GM23338 (cell line): ENCODE data around the gene ANO10. TPM values are rescaled to one million over a fixed set of nuclear protein-coding genes. Genes with fewer than 3 reads are reported as not detected.

Experiments used
- ATAC-seq: fragments of 200-7000 bp; cut with Tn5 transposase; 3 replicates; pipeline ENCODE4 v1.9.1; 2020
- DNase-seq: peaks from one replicate; pipeline ENCODE4 v3.0.0-alpha.2; 2015; ENCODE audit warnings: low spot score
- H2AFZ ChIP-seq: fragments of 200-600 bp; sonication (generic); 2 replicates; pipeline ENCODE4 v1.8.0; 2016; ENCODE audit warnings: antibody characterized with exemption, mild to moderate bottlenecking, moderate library complexity
- H3F3A ChIP-seq: fragments of 200-600 bp; sonication (generic); replicated peaks from 2 replicates; pipeline ENCODE4 v1.8.0; 2017; ENCODE audit warnings: antibody characterized with exemption, mixed run types, low read depth
- H3K27ac ChIP-seq: fragments of 200-600 bp; sonication (generic); 2 replicates; pipeline ENCODE4 v1.6.1; 2016; ENCODE audit warnings: low read depth
- H3K27me3 ChIP-seq: fragments of 200-600 bp; sonication (generic); 2 replicates; pipeline ENCODE4 v1.8.0; 2016; ENCODE audit warnings: mild to moderate bottlenecking, mixed run types, moderate library complexity; ENCODE audit not compliant: insufficient read depth
- H3K36me3 ChIP-seq: fragments of 200-600 bp; sonication (generic); 2 replicates; pipeline ENCODE4 v1.8.0; 2016; ENCODE audit warnings: mild to moderate bottlenecking; ENCODE audit not compliant: insufficient read depth
- H3K4me1 ChIP-seq: fragments of 200-600 bp; sonication (generic); 2 replicates; pipeline ENCODE4 v1.8.0; 2016; ENCODE audit warnings: mild to moderate bottlenecking, moderate library complexity; ENCODE audit not compliant: insufficient read depth
- H3K4me2 ChIP-seq: fragments of 200-600 bp; sonication (generic); 2 replicates; pipeline ENCODE4 v1.7.1; 2017; ENCODE audit warnings: mixed run types
- H3K4me3 ChIP-seq: fragments of 200-600 bp; sonication (generic); 2 replicates; pipeline ENCODE4 v1.6.1; 2016; ENCODE audit warnings: mixed run types
- H3K79me2 ChIP-seq: fragments of 200-600 bp; sonication (generic); replicated peaks from 2 replicates; pipeline ENCODE4 v1.8.0; 2017; ENCODE audit warnings: mild to moderate bottlenecking; ENCODE audit not compliant: insufficient read depth
- H3K9me2 ChIP-seq: fragments of 200-600 bp; sonication (generic); 2 replicates; pipeline ENCODE4 v1.8.0; 2017; ENCODE audit not compliant: insufficient read depth
- H4K20me1 ChIP-seq: fragments of 200-600 bp; sonication (generic); replicated peaks from 2 replicates; pipeline ENCODE4 v1.8.0; 2017; ENCODE audit warnings: mild to moderate bottlenecking; ENCODE audit not compliant: insufficient read depth
- H3K27ac Mint-ChIP-seq: 2 replicates; pipeline ENCODE4 v1.8.0; 2020; ENCODE audit warnings: inconsistent platforms, mild to moderate bottlenecking, moderate library complexity, mixed read lengths
- H3K27me3 Mint-ChIP-seq: 3 replicates; pipeline ENCODE4 v1.8.0; 2022; ENCODE audit warnings: low read depth, mild to moderate bottlenecking, moderate library complexity, mixed read lengths, inconsistent platforms; ENCODE audit not compliant: insufficient read depth, poor library complexity
- H3K36me3 Mint-ChIP-seq: 3 replicates; pipeline ENCODE4 v1.8.0; 2021; ENCODE audit warnings: low read depth, mild to moderate bottlenecking, inconsistent platforms, moderate library complexity, mixed read lengths
- H3K4me1 Mint-ChIP-seq: 3 replicates; pipeline ENCODE4 v1.8.0; 2020; ENCODE audit warnings: mild to moderate bottlenecking, inconsistent platforms, mixed read lengths
- H3K4me3 Mint-ChIP-seq: 3 replicates; pipeline ENCODE4 v1.8.0; 2021; ENCODE audit warnings: moderate library complexity, mild to moderate bottlenecking, inconsistent platforms, mixed read lengths
- H3K9me3 Mint-ChIP-seq: 3 replicates; pipeline ENCODE4 v1.8.0; 2020; ENCODE audit warnings: moderate library complexity, mild to moderate bottlenecking, inconsistent platforms, mixed read lengths
- CTCF ChIP-seq, 2 experiments: fragments of 200-600 bp in 1 of 2; sonication (generic) in 1 of 2; conservative IDR thresholded peaks; 2 replicates each; pipeline versions ENCODE4 v1.5.1 to v1.6.1; 2016 to 2017; ENCODE audit warnings: antibody characterized with exemption in 2 of 2, low read depth in 2 of 2, mild to moderate bottlenecking in 2 of 2, moderate library complexity in 1 of 2
- ETS1 ChIP-seq: IDR thresholded peaks from 2 replicates; pipeline ENCODE4 v1.6.1; 2016; ENCODE audit warnings: antibody characterized with exemption
- EZH2 ChIP-seq: fragments of 200-600 bp; sonication (generic); IDR thresholded peaks from one replicate; pipeline ENCODE4 v1.8.0; 2017; ENCODE audit warnings: antibody characterized with exemption, mild to moderate bottlenecking, low read depth; ENCODE audit not compliant: unreplicated experiment
- EZH2phosphoT487 ChIP-seq: fragments of 200-600 bp; sonication (generic); IDR thresholded peaks from one replicate; pipeline ENCODE4 v1.8.1; 2018; ENCODE audit warnings: antibody characterized with exemption; ENCODE audit not compliant: unreplicated experiment
- JUNB ChIP-seq: IDR thresholded peaks from one replicate; pipeline ENCODE4 v1.6.1; 2016; ENCODE audit warnings: antibody characterized with exemption; ENCODE audit not compliant: unreplicated experiment
- NANOG ChIP-seq: IDR thresholded peaks from 2 replicates; pipeline ENCODE4 v1.6.1; 2016; ENCODE audit warnings: antibody characterized with exemption, borderline replicate concordance
- POLR2AphosphoS5 ChIP-seq: IDR thresholded peaks from 2 replicates; pipeline ENCODE4 v1.6.1; 2016; ENCODE audit warnings: antibody characterized with exemption, low read depth
- STAT1 ChIP-seq: IDR thresholded peaks from one replicate; pipeline ENCODE4 v1.6.1; 2016; ENCODE audit warnings: antibody characterized with exemption; ENCODE audit not compliant: unreplicated experiment
- ZNF462 ChIP-seq: fragments of 250-450 bp; sonication (Bioruptor Pico); IDR thresholded peaks from 2 replicates; pipeline ENCODE4 v1.5.0; 2020; ENCODE audit warnings: mild to moderate bottlenecking, moderate library complexity
- polyA plus RNA-seq: library from polyadenylated mRNA; unstranded; fragments of >200 nt; fragmentation: Nextera tagmentation; extraction: Ambion mirVana; gene quantifications from 2 replicates; pipeline ENCODE4 v1.2.1, GENCODE V29; 2016
- total RNA-seq: library from RNA; depleted of rRNA; stranded (reverse); fragments of >200 nt; shearing (Covaris generic); gene quantifications from 2 replicates; pipeline ENCODE4 v1.2.3, GENCODE V29; 2014
- TF ChIP-seq, protein P1 (sequence below): IDR thresholded peaks from one replicate; pipeline ENCODE4 v1.6.1; 2018; ENCODE audit warnings: antibody characterized with exemption; ENCODE audit not compliant: unreplicated experiment

The ANO10 gene
- total and polyA plus RNA-seq, 2 experiments from 2014 or later = 29.2 to 48.1 TPM

- Histone ChIP-seq H3F3A (no peaks in the 10 kb centered on the region), H3K4me2 (no peak overlapping the region), H3K27ac (no peak overlapping the region), H3K4me3 (no peak overlapping the region), H4K20me1 (0 out of 2 replicates have a peak, but pooled peaks cover 3% of the 10 kb centered on the region), H2AFZ (no peak overlapping the region), H3K9me2 (no peaks in the 10 kb centered on the region), H3K4me1 (no peaks in the 10 kb centered on the region), H3K36me3 (no peaks in the 10 kb centered on the region), H3K79me2 (no peaks in the 10 kb centered on the region), H3K27me3 (no peaks in the 10 kb centered on the region)
- no peak overlapping the region for H3K27ac Mint-ChIP-seq
- no peaks in the 10 kb centered on the region for H3K9me3 Mint-ChIP-seq
- DNase-seq (no peak), ATAC-seq (no peak)
- H3K4me1 Mint-ChIP-seq = peaks cover 5% of the 10 kb centered on the region; the same call in 2 of the 3 replicates
- TF ChIP-seq JUNB = no peak
- no peak for TF ChIP-seq ZNF462 (CRISPR knock-in tag)
- no peak for TF ChIP-seq NANOG
- TF ChIP-seq POLR2AphosphoS5 = no peak
- no peak for TF ChIP-seq EZH2phosphoT487
- no peak for TF ChIP-seq STAT1
- no peak for TF ChIP-seq ETS1
- TF ChIP-seq, protein P1, sequence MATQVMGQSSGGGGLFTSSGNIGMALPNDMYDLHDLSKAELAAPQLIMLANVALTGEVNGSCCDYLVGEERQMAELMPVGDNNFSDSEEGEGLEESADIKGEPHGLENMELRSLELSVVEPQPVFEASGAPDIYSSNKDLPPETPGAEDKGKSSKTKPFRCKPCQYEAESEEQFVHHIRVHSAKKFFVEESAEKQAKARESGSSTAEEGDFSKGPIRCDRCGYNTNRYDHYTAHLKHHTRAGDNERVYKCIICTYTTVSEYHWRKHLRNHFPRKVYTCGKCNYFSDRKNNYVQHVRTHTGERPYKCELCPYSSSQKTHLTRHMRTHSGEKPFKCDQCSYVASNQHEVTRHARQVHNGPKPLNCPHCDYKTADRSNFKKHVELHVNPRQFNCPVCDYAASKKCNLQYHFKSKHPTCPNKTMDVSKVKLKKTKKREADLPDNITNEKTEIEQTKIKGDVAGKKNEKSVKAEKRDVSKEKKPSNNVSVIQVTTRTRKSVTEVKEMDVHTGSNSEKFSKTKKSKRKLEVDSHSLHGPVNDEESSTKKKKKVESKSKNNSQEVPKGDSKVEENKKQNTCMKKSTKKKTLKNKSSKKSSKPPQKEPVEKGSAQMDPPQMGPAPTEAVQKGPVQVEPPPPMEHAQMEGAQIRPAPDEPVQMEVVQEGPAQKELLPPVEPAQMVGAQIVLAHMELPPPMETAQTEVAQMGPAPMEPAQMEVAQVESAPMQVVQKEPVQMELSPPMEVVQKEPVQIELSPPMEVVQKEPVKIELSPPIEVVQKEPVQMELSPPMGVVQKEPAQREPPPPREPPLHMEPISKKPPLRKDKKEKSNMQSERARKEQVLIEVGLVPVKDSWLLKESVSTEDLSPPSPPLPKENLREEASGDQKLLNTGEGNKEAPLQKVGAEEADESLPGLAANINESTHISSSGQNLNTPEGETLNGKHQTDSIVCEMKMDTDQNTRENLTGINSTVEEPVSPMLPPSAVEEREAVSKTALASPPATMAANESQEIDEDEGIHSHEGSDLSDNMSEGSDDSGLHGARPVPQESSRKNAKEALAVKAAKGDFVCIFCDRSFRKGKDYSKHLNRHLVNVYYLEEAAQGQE = no peak
- no peak for TF ChIP-seq CTCF (conservative IDR thresholded peaks at IDR 0.05; ENCODE audit: low read depth in 2 of 2)
- TF ChIP-seq EZH2 = no peak
- H3K27me3 Mint-ChIP-seq = no peaks in the 10 kb centered on the region
- no peak overlapping the region for H3K4me3 Mint-ChIP-seq
- no peaks in the 10 kb centered on the region for H3K36me3 Mint-ChIP-seq
These were observed 167.8 kb downstream of the ANO10 start for GRCh38 chr3:43453981-43454380.
